Measurements from ENCODE around the gene ITGB3.
"Not testable (repeated sequence)": the region's sequence is repeated elsewhere in the genome, so short reads cannot be mapped to it uniquely, and the experiment has no call there.

The ITGB3 gene

GRCh38 chr17:47265983-47266541 is 12.4 kb downstream of the ITGB3 start:
- Histone ChIP-seq H3F3A (ENCODE audit: control insufficient read depth, insufficient read depth) (no peaks in the 10 kb centered on the region), H3K4me3 (ENCODE audit: low read length) (no peak overlapping the region), H3K36me3 (ENCODE audit: control insufficient read depth, low read length) (no peaks in the 10 kb centered on the region), H4K20me1 (ENCODE audit: control insufficient read depth, insufficient read depth, low read depth, low read length) (no peaks in the 10 kb centered on the region), H3K27me3 (ENCODE audit: control insufficient read depth, low read length) (no peaks in the 10 kb centered on the region), H3K9me2 (replicated peaks; ENCODE audit: control insufficient read depth, low read length) (no peaks in the 10 kb centered on the region), H3K4me1 (ENCODE audit: control insufficient read depth, low read length) (peaks cover 4% of the 10 kb centered on the region; the same call in 1 of the 2 replicates), H3K27ac (ENCODE audit: low read depth, low read length) (no peak overlapping the region), H3K9me3 (ENCODE audit: control insufficient read depth, insufficient read depth, low read length) (peaks cover 15% of the 10 kb centered on the region), H3K79me2 (ENCODE audit: control insufficient read depth, low read length) (no peaks in the 10 kb centered on the region), H3K4me2 (ENCODE audit: low read length) (no peak overlapping the region)
- TF ChIP-seq EZH2phosphoT487 (IDR thresholded peaks at IDR 0.05; ENCODE audit: borderline replicate concordance, low read length) = no peak
- TF ChIP-seq CTCF (IDR thresholded peaks at IDR 0.05; ENCODE audit: low read depth, low read length, poor library complexity, severe bottlenecking) = no peak

GRCh38 chr17:47266782-47267181 is 13.2 kb downstream of the ITGB3 start:
- H3K9me3 ChIP-seq (ENCODE audit: control insufficient read depth, insufficient read depth, low read length) = peaks cover 15% of the 10 kb centered on the region
- H3F3A ChIP-seq (ENCODE audit: control insufficient read depth, insufficient read depth) = no peaks in the 10 kb centered on the region
- H4K20me1 ChIP-seq (ENCODE audit: control insufficient read depth, insufficient read depth, low read depth, low read length) = no peaks in the 10 kb centered on the region
- no peaks in the 10 kb centered on the region for H3K79me2 ChIP-seq (ENCODE audit: control insufficient read depth, low read length)
- H3K9me2 ChIP-seq (replicated peaks; ENCODE audit: control insufficient read depth, low read length) = no peaks in the 10 kb centered on the region
- no peaks in the 10 kb centered on the region for H3K36me3 ChIP-seq (ENCODE audit: control insufficient read depth, low read length)
- no peak overlapping the region for H3K4me2 ChIP-seq (ENCODE audit: low read length)
- H3K4me1 ChIP-seq (ENCODE audit: control insufficient read depth, low read length) = peaks cover 4% of the 10 kb centered on the region; the same call in 1 of the 2 replicates
- no peak overlapping the region for H3K27ac ChIP-seq (ENCODE audit: low read depth, low read length)
- H3K4me3 ChIP-seq (ENCODE audit: low read length) = no peak overlapping the region
- TF ChIP-seq EZH2phosphoT487 (IDR thresholded peaks at IDR 0.05; ENCODE audit: borderline replicate concordance, low read length) (no peak), CTCF (IDR thresholded peaks at IDR 0.05; ENCODE audit: low read depth, low read length, poor library complexity, severe bottlenecking) (no peak)
- no peaks in the 10 kb centered on the region for H3K27me3 ChIP-seq (ENCODE audit: control insufficient read depth, low read length)

- Histone ChIP-seq H3K4me2 (ENCODE audit: low read length) (no peak overlapping the region), H3K79me2 (ENCODE audit: control insufficient read depth, low read length) (no peaks in the 10 kb centered on the region), H3K4me3 (ENCODE audit: low read length) (no peak overlapping the region), H3K27me3 (ENCODE audit: control insufficient read depth, low read length) (no peaks in the 10 kb centered on the region), H3F3A (ENCODE audit: control insufficient read depth, insufficient read depth) (peaks cover 2% of the 10 kb centered on the region; the same call in 1 of the 2 replicates), H3K9me2 (replicated peaks; ENCODE audit: control insufficient read depth, low read length) (no peaks in the 10 kb centered on the region), H3K4me1 (ENCODE audit: control insufficient read depth, low read length) (peaks cover 7% of the 10 kb centered on the region), H3K36me3 (ENCODE audit: control insufficient read depth, low read length) (no peaks in the 10 kb centered on the region), H3K9me3 (ENCODE audit: control insufficient read depth, insufficient read depth, low read length) (peaks cover 15% of the 10 kb centered on the region), H3K27ac (ENCODE audit: low read depth, low read length) (no peak overlapping the region), H4K20me1 (ENCODE audit: control insufficient read depth, insufficient read depth, low read depth, low read length) (no peaks in the 10 kb centered on the region)
- TF ChIP-seq EZH2phosphoT487 (IDR thresholded peaks at IDR 0.05; ENCODE audit: borderline replicate concordance, low read length) (no peak), CTCF (IDR thresholded peaks at IDR 0.05; ENCODE audit: low read depth, low read length, poor library complexity, severe bottlenecking) (no peak)
Measured at GRCh38 chr17:47267354-47267828, 13.8 kb downstream of the ITGB3 start.

- H3K4me1 ChIP-seq (ENCODE audit: control insufficient read depth, low read length) = not testable (repeated sequence)
Measured at GRCh38 chr17:47268964-47269363, 15.3 kb downstream of the ITGB3 start.

GRCh38 chr17:47269561-47270280 is 16.1 kb downstream of the ITGB3 start:
- H3K4me2 ChIP-seq (ENCODE audit: low read length); H3K27me3 ChIP-seq (ENCODE audit: control insufficient read depth, low read length); H3K36me3 ChIP-seq (ENCODE audit: control insufficient read depth, low read length); H3K9me2 ChIP-seq (replicated peaks; ENCODE audit: control insufficient read depth, low read length); H3F3A ChIP-seq (ENCODE audit: control insufficient read depth, insufficient read depth); H4K20me1 ChIP-seq (ENCODE audit: control insufficient read depth, insufficient read depth, low read depth, low read length); H3K4me3 ChIP-seq (ENCODE audit: low read length); H3K79me2 ChIP-seq (ENCODE audit: control insufficient read depth, low read length); H3K27ac ChIP-seq (ENCODE audit: low read depth, low read length); H3K4me1 ChIP-seq (ENCODE audit: control insufficient read depth, low read length): not testable (repeated sequence)
- H3K9me3 ChIP-seq (ENCODE audit: control insufficient read depth, insufficient read depth, low read length) = peaks cover 15% of the 10 kb centered on the region

More at GRCh38 chr17:47268964-47269363, 15.3 kb downstream of the ITGB3 start:
- not testable (repeated sequence) for H3K4me3 ChIP-seq (ENCODE audit: low read length); H3K79me2 ChIP-seq (ENCODE audit: control insufficient read depth, low read length); H3K36me3 ChIP-seq (ENCODE audit: control insufficient read depth, low read length); H3K9me2 ChIP-seq (replicated peaks; ENCODE audit: control insufficient read depth, low read length); H3F3A ChIP-seq (ENCODE audit: control insufficient read depth, insufficient read depth); H4K20me1 ChIP-seq (ENCODE audit: control insufficient read depth, insufficient read depth, low read depth, low read length); H3K27ac ChIP-seq (ENCODE audit: low read depth, low read length); H3K4me2 ChIP-seq (ENCODE audit: low read length); H3K27me3 ChIP-seq (ENCODE audit: control insufficient read depth, low read length)
- H3K9me3 ChIP-seq (ENCODE audit: control insufficient read depth, insufficient read depth, low read length) = peaks cover 15% of the 10 kb centered on the region

All from DOHH2 (cell line).